Activated naive CD4-positive, alpha-beta T cell treated with Interleukin-2 at 50 U/mL for 16 hours (primary cell): ENCODE measurements around the gene ZNF462.
"Not testable (repeated sequence)": the region's sequence is repeated elsewhere in the genome, so short reads cannot be mapped to it uniquely, and the experiment has no call there.

Experiments
- DNase-seq: peaks from one replicate; pipeline ENCODE4 v3.0.0-alpha.2; 2020

Gene ZNF462, protein sequence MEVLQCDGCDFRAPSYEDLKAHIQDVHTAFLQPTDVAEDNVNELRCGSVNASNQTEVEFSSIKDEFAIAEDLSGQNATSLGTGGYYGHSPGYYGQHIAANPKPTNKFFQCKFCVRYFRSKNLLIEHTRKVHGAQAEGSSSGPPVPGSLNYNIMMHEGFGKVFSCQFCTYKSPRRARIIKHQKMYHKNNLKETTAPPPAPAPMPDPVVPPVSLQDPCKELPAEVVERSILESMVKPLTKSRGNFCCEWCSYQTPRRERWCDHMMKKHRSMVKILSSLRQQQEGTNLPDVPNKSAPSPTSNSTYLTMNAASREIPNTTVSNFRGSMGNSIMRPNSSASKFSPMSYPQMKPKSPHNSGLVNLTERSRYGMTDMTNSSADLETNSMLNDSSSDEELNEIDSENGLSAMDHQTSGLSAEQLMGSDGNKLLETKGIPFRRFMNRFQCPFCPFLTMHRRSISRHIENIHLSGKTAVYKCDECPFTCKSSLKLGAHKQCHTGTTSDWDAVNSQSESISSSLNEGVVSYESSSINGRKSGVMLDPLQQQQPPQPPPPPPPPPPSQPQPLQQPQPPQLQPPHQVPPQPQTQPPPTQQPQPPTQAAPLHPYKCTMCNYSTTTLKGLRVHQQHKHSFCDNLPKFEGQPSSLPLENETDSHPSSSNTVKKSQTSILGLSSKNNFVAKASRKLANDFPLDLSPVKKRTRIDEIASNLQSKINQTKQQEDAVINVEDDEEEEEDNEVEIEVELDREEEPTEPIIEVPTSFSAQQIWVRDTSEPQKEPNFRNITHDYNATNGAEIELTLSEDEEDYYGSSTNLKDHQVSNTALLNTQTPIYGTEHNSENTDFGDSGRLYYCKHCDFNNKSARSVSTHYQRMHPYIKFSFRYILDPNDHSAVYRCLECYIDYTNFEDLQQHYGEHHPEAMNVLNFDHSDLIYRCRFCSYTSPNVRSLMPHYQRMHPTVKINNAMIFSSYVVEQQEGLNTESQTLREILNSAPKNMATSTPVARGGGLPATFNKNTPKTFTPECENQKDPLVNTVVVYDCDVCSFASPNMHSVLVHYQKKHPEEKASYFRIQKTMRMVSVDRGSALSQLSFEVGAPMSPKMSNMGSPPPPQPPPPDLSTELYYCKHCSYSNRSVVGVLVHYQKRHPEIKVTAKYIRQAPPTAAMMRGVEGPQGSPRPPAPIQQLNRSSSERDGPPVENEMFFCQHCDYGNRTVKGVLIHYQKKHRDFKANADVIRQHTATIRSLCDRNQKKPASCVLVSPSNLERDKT (N-terminal part only)

DNA sequence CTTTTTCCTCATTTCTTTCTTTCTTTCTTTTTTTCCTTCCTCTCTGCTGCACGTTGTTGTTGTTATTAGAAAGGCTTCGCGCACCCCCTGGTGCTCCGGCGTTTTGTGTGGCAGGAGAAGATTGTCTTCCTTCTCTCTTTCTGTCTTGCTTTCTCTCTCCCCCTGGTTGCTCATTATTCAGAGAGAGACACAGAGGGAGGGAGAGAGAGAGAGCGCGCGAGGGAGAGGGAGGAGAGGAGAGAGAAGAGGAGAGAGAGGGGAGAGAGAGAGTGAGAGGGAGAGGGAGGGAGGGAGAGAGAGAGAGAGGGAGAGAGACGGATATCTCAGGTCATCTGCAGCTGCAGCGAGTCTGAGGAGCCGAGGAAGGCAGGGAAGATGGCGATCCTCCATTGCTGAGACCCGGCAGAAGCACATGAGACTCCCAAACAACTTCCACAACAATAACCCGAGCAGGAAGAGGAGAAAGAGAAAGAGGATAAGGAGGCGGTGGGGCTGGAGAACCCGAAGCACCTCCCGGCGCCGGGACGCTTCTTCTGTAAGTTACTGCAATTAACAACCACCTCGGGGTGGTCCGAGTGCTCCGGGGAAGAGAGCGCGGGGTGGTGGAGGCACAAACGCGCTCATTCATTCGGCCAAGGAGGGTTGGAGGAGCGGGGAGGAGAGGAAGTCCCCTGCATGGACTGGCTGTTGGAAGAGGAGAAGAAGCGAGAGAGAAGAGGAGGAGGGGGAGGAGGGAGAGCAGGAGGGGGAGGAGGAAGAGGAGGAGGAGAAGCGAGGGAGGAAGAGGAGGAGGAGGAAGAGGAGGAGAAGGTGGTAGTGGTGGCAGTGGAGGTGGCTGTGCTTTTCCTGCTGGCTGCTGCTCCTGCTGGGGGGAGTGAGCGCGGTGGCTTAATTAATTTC, at the start of gene ZNF462:
TSS of gene ZNF462 (plus strand) at position 346 of the 900 bp plus-strand sequence. CDS start 60,218 bp downstream, outside the sequence.
- no peak for DNase-seq

DNA sequence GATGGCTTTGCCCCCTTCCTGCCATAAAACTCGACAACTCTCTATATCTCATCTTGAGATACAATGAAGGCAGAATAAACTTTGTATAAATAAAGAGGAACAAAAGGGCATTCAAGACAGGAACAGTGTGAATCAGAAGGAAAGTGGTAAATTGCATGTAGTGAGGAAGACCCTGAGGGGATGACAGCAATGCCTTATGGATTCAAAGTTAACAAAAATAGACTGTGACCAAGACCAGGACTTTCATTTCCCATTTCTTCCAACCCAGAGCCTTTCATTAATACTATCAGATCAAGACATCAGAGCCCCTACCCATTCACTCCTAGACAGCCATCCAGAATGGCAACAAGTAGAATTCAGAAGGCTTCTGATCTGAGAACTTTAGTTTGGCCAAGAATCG, 46.4 kb upstream of the ZNF462 start:
- no peak for DNase-seq

DNA sequence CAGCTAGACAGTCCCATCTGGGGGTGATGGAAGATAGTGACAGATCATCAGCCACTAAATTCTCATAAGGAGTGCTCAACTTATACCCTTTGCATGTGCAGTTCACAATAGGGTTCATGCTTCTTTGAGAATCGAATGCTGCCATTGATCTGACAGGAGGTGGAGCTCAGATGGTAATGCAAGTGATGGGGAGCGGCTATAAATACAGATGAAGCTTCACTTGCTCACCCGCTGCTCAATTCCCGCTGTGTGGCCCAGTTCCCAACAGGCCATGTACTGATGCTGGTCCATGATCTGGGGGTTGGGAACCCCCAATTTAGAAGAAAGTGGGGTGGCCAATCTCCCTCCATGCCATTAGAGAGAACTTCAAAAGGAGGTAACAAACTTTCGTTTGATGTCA, 44.9 kb upstream of the ZNF462 start:
- DNase-seq: no peak

DNA sequence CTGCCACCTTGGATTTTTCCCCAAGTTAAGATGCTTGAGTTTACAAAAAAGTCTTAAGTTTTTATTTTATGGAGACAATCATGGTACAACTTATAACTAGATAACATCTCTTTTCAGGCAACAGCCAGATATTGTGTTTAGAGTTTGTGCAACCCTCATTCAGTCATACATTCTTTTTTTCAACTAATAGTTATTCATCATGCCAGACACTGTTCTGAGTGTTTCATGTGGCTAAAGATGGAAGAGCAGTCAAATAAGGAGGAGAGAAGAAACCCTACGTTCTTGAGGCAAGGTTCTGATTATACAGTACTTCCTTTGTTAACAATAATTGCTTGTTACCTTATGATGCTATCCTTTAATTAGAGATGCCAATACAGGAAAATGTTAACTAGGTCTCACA, 42.1 kb upstream of the ZNF462 start:
- DNase-seq: no peak

DNA sequence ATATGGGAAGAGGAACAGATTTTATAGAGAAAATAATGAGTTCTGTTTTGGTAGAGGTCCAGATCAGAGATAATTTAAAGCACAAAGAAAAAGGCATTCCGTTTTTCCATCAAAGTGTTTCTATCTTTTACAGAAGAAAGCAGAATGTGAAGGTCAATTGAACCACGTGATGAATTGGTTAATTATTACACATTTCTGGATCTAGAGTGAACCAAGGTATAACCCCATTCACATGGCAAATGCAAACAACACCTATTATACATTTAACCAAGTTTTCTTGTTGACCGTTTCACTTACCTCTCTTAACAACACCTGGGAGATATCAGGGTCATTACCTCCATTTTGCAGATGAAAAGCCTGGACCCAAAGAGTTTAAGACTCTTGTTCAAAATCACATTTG, 34.9 kb upstream of the ZNF462 start:
- no peak for DNase-seq

DNA sequence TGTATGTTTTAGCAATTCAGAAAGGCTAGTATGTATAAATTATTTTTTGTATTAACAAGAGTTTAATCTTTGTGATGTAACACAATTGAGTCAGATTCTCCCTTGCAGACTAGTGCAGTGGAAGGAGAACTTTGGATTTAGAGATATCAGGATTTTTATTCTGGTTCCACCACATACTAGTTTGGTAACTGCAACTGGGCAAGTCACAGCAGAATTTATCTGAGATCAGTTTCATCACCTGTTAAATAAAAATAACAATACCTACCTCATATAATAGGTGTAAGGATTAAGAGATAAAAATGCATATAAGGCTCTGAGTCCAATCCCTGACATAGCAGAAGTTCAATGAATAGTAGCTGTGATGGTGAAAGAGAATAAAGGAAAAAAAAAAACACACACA, 34.0 kb upstream of the ZNF462 start:
- DNase-seq: no peak

DNA sequence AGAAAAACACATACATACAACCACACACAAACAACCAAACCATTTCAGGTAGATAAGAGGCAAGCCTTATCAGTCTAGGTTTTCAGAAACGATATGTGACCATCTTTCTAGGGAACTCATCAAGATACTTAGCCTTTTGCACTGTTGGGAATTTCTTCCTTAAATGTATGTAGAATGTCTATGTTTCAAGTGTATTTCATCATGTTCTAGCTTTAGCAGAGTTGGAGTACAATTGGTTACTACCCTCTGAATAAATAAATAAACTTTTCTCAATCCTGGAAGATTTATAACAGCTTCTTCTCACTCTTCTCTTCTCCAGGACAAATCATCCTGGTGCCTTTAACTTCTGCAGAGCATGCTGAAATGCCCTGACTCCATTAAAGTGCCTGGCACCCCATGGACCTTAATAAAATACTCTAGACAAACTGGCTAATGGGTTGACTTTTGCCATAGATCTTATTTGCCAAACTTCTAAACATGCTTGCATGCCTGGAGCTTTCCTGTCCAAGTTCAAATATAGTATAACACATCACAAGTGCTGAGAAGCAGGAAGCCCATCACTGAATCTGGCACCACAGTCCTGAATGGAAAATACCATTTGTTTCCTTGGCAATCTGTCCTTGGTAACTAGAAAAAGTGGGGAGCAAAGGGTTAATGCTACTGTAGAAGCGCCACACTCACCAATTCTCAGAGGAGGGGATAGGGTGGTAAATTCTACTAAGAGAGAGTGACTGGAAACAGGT, 33.1 kb upstream of the ZNF462 start:
- DNase-seq: no peak

DNA sequence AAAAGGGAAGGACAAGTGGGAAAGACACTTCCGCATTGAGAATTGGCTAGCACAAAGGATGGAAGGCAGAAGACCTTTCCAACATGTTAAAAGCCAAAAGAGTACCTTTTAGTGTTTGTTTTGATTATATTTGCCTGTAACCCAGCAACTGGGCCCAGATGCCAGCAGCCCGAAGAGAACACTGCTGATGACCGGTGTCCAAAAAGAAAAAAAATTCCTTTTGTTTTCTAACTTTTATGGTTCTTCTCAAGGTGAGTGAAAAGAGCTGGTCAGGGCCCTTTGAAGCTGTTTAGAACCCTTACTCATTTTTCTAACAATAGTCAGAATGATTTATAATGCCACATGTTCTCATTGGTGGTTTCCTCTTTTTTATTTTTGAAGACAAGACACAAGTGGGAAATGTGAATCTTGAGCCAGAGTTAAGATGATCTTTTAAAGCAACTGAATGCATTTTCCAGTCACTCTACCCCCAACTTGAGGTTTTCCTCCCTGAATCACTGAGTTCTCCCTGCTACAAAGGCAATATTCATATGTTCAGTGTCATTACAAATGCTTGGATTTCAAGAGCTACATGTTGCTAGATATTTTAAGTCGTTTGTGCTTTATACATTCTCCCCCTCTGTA, 32.3 kb upstream of the ZNF462 start:
- DNase-seq: no peak

DNA sequence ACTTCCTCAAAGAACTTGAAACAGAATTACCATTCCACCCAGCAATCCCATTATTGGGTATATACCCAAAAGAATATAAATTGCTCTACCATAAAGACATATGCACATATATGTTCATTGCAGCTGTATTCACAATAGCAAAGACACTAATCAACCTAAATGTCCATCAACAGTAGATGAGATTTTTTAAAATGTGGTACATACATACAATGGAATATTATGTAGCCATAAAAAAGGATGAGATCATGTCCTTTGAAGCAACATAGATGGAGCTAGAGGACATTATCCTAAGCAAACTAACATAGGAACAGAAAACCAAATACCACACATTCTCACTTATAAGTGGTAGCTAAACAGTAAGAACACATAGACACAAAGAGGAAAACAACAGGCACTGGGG, 28.1 kb upstream of the ZNF462 start:
- DNase-seq: no peak

DNA sequence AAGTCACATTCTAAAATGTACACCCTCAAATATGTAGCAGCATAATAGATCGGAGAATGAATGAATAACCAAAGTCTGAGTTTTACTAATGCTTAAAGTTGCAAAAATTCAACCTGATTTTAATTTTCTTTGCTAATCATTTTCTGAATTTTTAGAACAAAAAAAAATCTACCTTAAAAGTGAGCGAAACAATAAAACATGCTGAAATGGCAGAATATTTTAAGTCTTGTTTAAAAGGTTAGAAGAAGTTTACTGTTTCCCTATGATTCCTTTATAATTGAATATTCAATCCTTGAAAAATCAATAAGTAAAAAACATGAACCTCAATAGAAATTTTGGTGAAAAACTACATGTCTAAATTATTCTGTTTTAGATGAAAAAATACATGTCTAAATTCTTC, 27.1 kb upstream of the ZNF462 start:
- DNase-seq: no peak

DNA sequence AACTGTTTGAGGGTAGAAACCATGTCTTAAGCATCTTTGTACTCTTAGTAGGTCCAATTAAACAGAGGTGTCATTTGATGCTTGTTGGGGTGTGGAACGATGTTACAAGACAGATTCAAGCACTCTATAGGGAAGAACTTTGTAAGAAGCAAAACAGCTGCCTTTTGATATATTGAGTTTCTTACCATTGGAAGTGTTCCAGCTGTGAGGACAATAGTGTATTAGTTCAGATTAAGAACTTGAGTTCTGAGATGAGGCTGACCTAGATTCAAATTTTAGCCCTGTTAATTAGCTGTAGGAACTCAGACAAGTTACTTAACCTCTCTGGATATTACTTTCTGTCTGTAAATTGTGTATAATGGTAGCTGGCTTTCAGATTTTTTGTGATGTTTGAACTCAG, 19.6 kb upstream of the ZNF462 start:
- no peak for DNase-seq

DNA sequence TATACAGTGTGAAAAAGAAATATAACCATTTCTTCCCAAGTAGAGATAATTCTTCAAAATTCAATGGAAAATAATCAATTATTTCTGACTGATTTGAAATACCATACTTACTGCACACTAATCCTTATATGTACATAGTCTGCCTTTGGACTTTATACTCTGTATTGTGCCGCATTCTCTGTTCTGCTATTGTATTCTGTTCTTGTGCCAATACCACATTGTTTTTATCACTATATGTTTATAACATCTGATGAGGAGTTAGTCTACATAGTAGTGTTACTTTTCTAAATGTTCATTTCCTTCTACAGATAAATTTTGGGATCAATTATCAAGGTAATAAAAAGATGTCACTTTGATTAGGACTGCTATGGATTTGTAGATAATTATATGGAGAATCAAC, 16.7 kb upstream of the ZNF462 start:
- no peak for DNase-seq

DNA sequence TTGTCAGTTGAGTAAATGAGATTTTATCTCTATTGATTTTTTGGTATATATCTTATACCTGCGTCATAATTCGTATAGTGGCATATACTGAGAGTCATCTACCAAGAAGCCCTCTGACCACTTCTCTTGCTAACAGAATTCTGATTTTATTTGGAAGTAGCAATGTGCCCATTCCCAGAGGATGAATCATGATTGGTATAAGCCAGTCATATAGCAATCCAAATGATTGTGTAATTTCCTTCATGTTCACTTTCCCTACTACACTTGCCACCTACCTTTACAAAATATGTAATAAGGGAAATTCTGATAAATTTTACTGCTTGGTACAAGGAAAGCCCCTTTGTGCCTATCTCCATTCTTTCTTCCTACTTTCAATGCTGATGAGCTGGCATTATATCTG, 16.1 kb upstream of the ZNF462 start:
- no peak for DNase-seq

DNA sequence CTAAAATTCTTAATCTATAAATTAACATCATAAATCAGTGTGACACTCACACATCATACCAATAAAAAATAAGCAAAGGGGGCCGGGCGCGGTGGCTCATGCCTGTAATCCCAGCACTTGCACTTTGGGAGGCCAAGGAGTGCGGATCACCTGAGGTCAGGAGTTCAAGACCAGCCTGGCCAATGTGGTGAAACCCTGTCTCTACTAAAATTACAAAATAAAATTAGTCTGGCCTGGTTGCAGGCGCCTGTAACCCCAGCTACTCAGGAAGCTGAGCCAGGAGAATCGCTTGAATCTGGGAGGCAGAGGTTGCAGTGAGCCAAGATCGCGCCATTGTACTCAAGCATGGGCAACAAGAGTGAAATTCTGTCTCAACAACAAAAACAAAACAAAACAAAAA, 11.3 kb upstream of the ZNF462 start:
- DNase-seq: not testable (repeated sequence)

DNA sequence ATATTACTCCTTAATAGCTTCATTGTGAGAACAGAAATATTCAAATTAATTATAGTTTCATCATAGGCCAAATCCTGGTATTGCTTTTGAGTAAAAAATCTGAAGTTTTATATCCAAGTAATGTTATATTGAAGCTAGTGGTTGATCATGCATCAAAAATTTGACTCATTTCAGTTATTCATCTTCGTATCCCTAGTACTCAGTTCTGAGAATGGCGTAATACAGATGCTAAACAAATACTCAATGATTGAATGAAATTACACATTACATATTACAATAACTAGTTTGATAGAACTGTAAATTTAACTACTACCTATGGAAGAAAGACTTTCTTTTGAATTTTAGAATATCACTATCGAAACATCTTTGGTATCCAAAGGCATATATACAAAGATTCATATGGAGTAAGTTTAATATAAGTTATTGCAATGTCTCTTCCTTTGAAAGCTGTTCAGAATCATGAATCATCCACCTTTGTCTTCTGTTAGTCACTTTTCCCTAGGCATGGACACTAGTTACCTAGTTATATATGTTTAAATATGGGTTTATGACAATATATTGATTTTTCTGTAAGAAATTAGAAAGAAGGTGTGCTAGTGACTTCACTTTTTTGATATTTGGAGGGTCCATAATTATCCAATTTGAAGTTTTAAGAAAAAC, 5.0 kb upstream of the ZNF462 start:
- DNase-seq: no peak

DNA sequence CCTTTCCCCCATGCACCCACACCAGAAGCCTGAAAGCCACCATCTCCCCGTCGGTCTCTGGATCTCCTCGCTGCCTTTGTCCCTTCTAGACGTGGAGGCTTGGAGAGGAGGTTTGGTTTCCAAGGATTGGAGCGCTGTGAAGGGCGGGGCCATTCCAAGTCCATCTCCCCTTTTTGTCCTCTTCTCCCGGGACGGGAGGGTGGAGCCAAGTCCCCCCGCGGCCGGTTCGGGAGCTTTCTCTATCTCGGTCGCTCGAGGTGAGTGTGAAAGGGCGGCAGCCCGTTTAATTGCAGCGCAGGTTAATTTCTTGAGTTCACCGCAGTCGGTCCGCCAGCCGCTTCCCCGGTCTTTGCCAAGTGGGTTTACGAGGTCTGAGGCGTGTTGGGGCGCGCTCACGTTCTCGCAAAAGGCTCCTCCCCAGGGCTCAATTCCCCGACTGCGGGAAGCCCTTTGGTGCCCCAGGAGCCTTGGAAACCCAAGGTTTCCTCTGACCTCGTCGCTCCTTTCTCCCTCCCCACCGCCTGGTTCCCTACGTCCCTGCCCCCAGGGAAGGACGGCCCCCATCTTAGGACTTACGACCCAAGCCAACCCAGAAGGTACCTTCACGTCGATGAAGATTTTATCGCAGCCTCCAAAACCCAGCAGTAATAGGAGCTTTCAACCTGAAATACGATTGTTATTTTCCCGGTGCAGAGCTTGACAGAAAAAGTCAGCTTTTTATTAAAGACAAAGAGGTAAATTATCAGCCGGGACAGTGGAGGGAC, 2.8 kb upstream of the ZNF462 start:
- no peak for DNase-seq

DNA sequence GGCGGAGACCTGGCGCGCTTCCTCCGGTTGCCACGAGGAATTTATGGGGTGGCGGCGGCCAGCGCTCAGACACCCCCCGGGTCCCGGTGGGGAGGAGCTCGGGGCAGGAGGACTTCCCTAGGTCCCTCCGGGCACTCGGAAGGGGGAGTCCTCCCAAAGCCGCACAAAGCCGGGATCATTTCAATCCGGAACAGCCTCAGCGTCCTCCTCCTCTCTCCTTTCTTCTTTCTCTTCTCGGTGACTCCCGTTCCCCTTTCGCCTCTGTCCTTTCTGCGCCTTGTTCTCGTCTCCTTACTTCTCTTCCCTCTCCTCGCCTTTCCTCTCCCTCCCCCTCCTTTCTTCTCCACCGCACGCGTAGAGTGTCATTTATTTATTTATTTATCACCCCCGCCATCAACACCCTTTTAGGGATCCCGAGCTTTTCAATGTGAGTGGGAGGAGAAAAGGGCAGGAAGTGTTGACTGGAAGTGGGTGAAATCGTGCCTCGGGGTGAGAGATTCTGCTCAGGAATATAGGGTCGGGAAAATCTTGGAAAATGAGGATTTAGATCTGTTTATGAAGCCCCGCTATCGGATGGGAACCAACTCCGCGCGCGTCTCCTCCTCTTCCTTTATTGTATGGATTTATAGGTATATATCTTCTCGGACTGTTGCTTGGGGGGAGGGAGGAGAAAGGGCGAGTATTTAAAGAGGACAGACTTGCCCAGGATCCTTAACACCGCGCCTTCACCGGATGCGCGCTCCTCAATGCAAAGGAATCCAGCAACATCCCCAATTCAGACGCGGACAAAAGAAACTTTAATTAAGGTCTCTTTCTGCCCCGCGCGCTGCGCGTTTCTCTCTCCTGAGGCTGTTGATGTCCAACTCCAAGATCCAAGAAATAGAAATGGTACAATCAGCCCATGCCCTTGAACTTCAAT, 2.0 kb upstream of the ZNF462 start:
- DNase-seq: no peak

DNA sequence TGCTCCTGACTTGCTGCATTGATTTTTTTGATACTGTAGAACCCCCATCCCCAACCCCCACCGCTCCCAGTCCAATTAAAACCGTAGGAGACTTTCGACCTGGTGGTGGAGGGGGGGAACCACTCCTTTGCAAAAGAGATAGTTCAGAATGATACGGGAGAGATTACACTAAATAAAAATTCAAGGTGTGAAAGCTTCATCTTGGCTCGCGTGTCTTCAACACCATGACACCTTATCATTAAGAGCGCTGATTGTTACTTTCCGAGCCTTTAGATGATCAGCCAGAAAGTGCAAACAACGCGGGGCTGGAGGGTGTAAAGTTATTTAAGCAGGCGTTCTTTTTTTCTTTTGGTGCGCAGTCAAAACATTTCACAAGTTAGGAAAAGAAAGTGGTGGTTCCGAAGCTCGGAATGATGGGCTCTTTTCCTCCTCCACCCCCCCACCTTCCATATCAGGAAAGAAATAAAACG, 1.3 kb upstream of the ZNF462 start:
- no peak for DNase-seq
